Measurements from ENCODE around the gene VARS2.

Gene VARS2

DNA sequence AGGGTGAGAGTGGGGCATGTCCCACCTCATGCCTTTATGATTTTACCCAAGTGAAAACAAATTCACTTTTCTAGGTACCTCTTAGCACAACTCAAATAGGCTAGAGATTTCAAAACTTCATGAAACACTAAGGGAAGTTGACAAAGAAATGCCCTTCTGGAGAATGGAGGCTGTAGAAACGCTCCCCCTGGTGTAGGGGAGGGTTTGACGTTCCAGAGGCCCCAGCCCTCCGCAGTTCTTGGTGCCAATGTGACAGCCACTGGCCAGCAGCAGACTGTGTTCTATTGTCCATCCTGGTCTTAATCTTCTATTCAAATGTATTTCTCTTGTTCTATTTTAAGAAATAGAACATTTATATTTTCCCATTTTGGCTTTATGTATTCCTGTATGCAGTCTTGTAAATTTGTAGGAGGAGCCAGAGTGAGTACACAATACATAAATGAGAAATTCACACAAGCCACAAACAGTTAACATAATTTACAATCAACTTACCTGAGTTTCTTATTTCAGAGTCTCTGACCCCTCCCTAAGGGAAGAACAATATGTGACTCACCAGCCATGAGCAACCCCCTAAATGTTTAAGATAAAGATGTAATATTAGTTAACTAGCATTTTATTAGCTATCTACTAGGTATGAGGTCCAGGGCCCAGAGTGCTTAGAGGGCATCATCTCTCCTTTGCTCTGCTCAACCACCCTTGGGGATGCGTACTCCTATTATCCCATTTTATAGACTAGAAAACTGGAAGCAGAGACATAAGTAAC lies 60.6 kb downstream of the VARS2 start:
- no peak for TF ChIP-seq CTCF (IDR thresholded peaks at IDR 0.05; ENCODE audit: insufficient read depth, low read depth, low read length, missing control alignments)
- peak; percentile 30 for DNase-seq (ENCODE audit: low read depth)
- H3K4me3 ChIP-seq (ENCODE audit: low read length), result no peak overlapping the region

Measured in epithelial cell of esophagus (primary cell).